ENCODE measurements around the gene AP3B1.

GRCh38 chr5:78009937-78010527, 284.5 kb downstream of the AP3B1 start:
- TF ChIP-seq FOSL2 (IDR thresholded peaks at IDR 0.05; ENCODE audit: borderline replicate concordance, low read depth) (no peak), REST (IDR thresholded peaks at IDR 0.05; ENCODE audit: low read depth, low read length) (no peak), MAX (IDR thresholded peaks at IDR 0.05; ENCODE audit: low read depth) (no peak)
